Measurements from ENCODE around the gene BRD3. TPM values are rescaled to one million over a fixed set of nuclear protein-coding genes. Genes with fewer than 3 reads are reported as not detected.

BRD3 gene
- total RNA-seq, 2 experiments from 2014 or later = 3.1 to 16.3 TPM

DNA sequence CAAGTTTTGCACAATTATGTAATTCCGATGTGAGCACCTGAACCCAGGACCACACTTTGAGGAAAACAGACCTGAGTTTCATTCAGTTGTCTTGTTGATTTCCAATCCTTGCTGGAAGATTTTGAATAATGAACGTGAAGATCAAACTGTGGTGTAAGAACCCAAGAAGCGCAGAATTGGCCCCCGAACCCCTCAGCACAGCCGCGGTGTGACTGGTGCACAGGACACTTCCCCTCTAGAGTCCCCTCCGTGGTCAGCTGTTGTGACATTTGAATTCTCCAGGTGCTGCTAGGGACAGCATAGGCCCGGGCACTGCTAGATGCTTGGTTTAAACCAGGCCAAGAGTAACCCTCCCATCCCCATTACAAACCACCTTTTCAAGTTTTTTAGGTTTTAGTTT lies 40.8 kb downstream of the BRD3 start:
- peaks cover 12% of the 10 kb centered on the region for H3K4me1 ChIP-seq (ENCODE audit: insufficient read depth, low read length, poor library complexity, severe bottlenecking)
- DNase-seq (ENCODE audit: low spot score) = no peak
- no peak overlapping the region for H2AFZ ChIP-seq (ENCODE audit: low read length)
- no peak overlapping the region for H3K4me3 ChIP-seq (ENCODE audit: low read depth, low read length, poor library complexity, severe bottlenecking)
- BruUV-seq (replicated peaks) = TSS peak; percentile 66
- H3K27ac ChIP-seq (ENCODE audit: low read depth, low read length, poor library complexity, severe bottlenecking) = no peak overlapping the region
- intact Hi-C loops (cut with micrococcal nuclease; ENCODE audit: unreplicated experiment) = loop anchor here (5.0 kb wide), 2 partner anchors 40 to 110 kb away; partner anchors contain the start of genes BRD3 and WDR5
- no peaks in the 10 kb centered on the region for H3K79me2 ChIP-seq (ENCODE audit: insufficient read depth, low read depth, low read length)
- H3K36me3 ChIP-seq (ENCODE audit: insufficient read depth, low read length) = peaks cover 12% of the 10 kb centered on the region; the same call in 1 of the 2 replicates
- H3K9me3 ChIP-seq (ENCODE audit: low read length) = no peaks in the 10 kb centered on the region
- H4K20me1 ChIP-seq (ENCODE audit: insufficient read depth, low read length) = no peaks in the 10 kb centered on the region
- CTCF ChIA-PET (ENCODE audit: unreplicated experiment) = no interaction called here
- POLR2A ChIA-PET = no interaction called here
- H3K9me2 ChIP-seq (ENCODE audit: insufficient read depth, low read length) = no peaks in the 10 kb centered on the region
- TF ChIP-seq, protein P1, sequence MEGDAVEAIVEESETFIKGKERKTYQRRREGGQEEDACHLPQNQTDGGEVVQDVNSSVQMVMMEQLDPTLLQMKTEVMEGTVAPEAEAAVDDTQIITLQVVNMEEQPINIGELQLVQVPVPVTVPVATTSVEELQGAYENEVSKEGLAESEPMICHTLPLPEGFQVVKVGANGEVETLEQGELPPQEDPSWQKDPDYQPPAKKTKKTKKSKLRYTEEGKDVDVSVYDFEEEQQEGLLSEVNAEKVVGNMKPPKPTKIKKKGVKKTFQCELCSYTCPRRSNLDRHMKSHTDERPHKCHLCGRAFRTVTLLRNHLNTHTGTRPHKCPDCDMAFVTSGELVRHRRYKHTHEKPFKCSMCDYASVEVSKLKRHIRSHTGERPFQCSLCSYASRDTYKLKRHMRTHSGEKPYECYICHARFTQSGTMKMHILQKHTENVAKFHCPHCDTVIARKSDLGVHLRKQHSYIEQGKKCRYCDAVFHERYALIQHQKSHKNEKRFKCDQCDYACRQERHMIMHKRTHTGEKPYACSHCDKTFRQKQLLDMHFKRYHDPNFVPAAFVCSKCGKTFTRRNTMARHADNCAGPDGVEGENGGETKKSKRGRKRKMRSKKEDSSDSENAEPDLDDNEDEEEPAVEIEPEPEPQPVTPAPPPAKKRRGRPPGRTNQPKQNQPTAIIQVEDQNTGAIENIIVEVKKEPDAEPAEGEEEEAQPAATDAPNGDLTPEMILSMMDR (conservative IDR thresholded peaks at IDR 0.05; ENCODE audit: low read length) = no peak
- no peak for TF ChIP-seq EZH2phosphoT487 (IDR thresholded peaks at IDR 0.05; ENCODE audit: borderline replicate concordance, low read depth, low read length)
- no peak overlapping the region for H3K4me2 ChIP-seq (ENCODE audit: low read length)

DNA sequence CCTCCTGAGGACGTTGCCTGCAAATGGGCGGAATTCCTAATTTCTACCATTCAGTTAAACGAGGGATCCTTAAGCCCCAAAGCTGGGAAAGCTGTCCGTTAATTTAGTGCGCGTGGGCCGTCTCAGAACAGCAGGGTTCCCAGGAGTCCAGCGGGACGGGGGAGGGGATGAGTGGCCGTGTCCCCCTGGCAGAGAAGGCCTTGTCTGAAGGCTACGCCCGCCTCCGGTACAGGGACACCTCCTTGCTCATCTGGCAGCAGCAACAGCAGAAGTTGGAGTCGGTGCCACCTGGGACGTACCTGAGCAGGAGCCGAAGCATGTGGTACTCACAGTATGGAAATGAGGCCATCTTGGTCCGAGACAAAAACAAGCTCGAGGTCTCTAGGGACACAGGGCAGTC lies 41.2 kb downstream of the BRD3 start:
- no TSS peak for BruUV-seq (replicated peaks)
- Histone ChIP-seq H3K9me3 (ENCODE audit: low read length) (no peaks in the 10 kb centered on the region), H3K79me2 (ENCODE audit: insufficient read depth, low read depth, low read length) (no peaks in the 10 kb centered on the region), H2AFZ (ENCODE audit: low read length) (no peak overlapping the region), H3K27ac (ENCODE audit: low read depth, low read length, poor library complexity, severe bottlenecking) (no peak overlapping the region), H3K9me2 (ENCODE audit: insufficient read depth, low read length) (no peaks in the 10 kb centered on the region), H3K4me2 (ENCODE audit: low read length) (peak overlapping the region; percentile 73), H4K20me1 (ENCODE audit: insufficient read depth, low read length) (no peaks in the 10 kb centered on the region), H3K36me3 (ENCODE audit: insufficient read depth, low read length) (peaks cover 9% of the 10 kb centered on the region; the same call in 1 of the 2 replicates), H3K4me3 (ENCODE audit: low read depth, low read length, poor library complexity, severe bottlenecking) (peak overlapping the region; percentile 83), H3K4me1 (ENCODE audit: insufficient read depth, low read length, poor library complexity, severe bottlenecking) (peaks cover 12% of the 10 kb centered on the region)
- DNase-seq (ENCODE audit: low spot score) = no peak
- POLR2A ChIA-PET = no interaction called here
- CTCF ChIA-PET (ENCODE audit: unreplicated experiment) = no interaction called here
- intact Hi-C loops (cut with micrococcal nuclease; ENCODE audit: unreplicated experiment) = loop anchor here (5.0 kb wide), 2 partner anchors 41 to 111 kb away; partner anchors contain the start of genes BRD3 and WDR5
- TF ChIP-seq, protein P1 (conservative IDR thresholded peaks at IDR 0.05; ENCODE audit: low read length) = no peak
- TF ChIP-seq EZH2phosphoT487 (IDR thresholded peaks at IDR 0.05; ENCODE audit: borderline replicate concordance, low read depth, low read length) = no peak
